Measurements from ENCODE around the gene TPO.

- TF ChIP-seq, protein P1, sequence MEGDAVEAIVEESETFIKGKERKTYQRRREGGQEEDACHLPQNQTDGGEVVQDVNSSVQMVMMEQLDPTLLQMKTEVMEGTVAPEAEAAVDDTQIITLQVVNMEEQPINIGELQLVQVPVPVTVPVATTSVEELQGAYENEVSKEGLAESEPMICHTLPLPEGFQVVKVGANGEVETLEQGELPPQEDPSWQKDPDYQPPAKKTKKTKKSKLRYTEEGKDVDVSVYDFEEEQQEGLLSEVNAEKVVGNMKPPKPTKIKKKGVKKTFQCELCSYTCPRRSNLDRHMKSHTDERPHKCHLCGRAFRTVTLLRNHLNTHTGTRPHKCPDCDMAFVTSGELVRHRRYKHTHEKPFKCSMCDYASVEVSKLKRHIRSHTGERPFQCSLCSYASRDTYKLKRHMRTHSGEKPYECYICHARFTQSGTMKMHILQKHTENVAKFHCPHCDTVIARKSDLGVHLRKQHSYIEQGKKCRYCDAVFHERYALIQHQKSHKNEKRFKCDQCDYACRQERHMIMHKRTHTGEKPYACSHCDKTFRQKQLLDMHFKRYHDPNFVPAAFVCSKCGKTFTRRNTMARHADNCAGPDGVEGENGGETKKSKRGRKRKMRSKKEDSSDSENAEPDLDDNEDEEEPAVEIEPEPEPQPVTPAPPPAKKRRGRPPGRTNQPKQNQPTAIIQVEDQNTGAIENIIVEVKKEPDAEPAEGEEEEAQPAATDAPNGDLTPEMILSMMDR (IDR thresholded peaks at IDR 0.05) = no peak
- TF ChIP-seq POLR2A (IDR thresholded peaks at IDR 0.05) (no peak), EP300 (IDR thresholded peaks at IDR 0.05) (no peak)
Observed at GRCh38 chr2:1432726-1433125, 19.5 kb downstream of the TPO start.
